HG02981 (cell line): ENCODE measurements around the gene TMCC1.
"Not testable (repeated sequence)": the region's sequence is repeated elsewhere in the genome, so short reads cannot be mapped to it uniquely, and the experiment has no call there.

Experiments
- ATAC-seq: cut with Tn5 transposase; IDR thresholded peaks from one replicate; pipeline ENCODE4 v1.9.1; 2021; ENCODE audit warnings: mild to moderate bottlenecking, moderate library complexity; ENCODE audit not compliant: unreplicated experiment

Gene TMCC1

GRCh38 chr3:129734449-129734848 lies 159.1 kb downstream of the TMCC1 start:
- no peak for ATAC-seq

- no peak for ATAC-seq
These were observed 161.2 kb downstream of the TMCC1 start for GRCh38 chr3:129732200-129732876.

DNA sequence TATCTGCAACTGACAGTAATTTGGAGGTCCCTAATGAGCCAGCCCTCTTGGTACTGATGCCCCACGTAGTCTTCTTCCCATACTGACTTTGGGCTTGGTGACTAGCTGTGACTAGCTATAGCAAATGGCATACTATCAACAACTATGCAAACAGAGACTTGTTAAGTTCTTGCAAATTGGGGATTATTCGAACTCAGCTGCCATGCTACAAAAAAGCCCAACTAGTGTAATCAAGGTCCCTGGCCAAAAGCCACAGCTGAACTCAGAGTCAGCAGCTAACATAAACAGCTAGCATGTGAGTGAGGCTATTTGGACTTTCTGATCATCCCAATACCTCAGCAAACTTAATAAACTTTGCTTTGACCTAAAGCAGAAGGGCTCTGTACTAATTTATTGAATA lies 165.8 kb downstream of the TMCC1 start:
- ATAC-seq = no peak

DNA sequence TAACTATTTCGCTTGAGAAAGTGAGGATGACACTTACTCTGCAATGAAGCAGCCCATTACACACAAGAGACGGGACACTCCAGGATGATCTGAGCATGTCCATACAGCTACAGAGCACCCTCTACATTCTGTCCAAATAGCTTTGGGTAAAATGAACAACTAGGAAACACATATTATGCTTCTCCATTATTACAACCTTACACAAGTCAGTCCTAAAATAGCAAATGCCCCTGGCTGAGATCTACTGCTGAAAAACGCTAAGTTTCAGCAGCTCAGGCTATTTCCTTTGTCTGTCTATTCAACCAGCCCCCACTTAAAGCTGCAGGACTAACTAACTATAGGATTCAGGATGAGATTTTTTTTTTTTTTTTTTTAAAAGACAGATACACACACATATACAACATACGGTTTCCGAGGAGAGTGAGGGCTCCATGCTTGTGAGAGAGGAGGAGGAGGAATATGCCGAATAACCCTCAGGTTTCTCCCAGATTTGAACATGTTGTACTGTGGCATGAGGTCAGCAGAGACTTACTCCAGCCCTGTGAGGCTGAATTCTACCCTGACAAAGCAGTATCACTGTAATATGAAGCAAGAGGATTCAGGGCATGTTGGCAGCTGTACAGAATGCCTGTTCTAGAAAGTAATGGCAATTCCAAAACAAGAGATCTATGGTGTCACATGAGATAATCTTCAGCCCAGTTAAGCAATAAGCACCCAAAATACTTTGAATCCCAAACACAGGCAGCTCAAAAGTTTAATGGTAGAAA lies 169.8 kb downstream of the TMCC1 start:
- ATAC-seq = no peak

- ATAC-seq = no peak
These were observed 171.0 kb downstream of the TMCC1 start for GRCh38 chr3:129722527-129722926.

DNA sequence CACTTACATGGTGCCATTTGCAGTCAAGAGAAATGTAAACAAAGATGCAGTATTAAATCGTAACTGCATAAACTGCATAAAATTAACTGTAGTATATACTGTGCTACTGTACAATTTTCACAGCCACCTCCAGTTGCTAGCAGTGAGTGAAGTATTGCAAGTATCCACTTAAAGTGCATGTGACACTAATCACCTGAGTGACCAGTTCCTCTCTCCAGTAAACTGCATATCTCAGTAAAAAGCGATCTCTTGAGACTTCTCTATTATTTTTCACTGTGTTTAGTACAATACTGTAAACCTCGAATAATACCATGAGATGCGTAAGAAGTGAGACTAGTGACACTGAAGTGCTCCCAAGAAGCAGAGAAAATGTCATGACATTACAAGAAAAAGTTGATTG lies 175.3 kb downstream of the TMCC1 start:
- ATAC-seq = no peak

DNA sequence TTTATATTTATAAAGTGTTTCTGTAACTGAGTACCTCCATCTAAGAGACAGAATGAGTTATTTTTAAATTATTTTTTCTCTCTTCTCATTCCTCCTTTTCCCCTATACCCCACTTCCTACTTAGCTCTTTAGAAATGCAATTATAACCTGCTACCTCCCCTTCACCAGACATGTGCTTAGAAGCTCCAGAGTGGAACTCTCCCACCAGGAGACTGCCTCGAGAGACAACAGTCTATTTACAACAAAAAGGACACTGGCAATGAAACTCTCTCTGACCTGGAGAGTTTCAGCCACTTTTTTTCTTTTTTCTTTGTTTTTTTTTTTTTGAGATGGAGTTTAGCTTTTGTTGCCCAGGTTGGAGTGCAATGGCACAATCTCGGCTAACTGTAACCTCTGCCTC lies 177.7 kb downstream of the TMCC1 start:
- no peak for ATAC-seq

GRCh38 chr3:129708328-129708861 lies 185.1 kb downstream of the TMCC1 start:
- no peak for ATAC-seq

DNA sequence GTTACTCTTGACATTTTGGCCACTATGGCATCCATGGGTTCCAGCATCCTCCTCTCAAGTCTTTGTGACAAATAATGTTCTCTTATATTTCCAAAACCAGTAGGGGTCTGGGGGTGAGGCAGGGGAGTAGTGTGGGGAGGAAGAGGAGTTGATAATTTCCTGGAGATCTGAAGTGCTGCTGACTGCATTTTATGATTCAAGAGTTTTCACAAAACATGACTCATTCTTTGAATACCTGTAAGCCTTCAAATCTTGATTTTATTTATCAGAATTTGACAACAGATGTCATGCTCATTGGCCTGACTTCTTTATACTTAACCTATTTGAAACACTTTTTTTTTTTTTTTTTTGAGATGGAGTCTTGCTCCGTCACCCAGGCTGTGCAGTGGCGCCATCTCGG lies 188.2 kb downstream of the TMCC1 start:
- no peak for ATAC-seq

DNA sequence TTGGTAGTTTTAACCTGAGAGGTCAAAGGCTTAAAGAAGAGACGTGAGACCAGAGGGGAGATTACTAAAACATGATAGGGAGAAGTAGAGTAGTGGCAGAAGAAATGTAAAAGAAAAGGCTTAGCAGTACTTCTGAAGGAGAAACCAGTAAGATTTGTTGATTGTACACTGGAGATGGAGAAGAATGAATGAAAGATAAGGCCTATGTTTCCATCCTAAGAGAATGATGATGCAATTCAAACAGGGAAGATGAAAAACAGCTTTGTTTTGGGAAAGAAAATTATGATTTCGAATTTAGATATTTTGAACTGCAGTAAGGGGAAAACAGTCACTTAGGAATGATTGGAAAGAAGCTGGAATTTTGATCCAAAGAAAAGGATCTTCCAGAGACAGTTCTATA lies 189.6 kb downstream of the TMCC1 start:
- ATAC-seq = no peak

DNA sequence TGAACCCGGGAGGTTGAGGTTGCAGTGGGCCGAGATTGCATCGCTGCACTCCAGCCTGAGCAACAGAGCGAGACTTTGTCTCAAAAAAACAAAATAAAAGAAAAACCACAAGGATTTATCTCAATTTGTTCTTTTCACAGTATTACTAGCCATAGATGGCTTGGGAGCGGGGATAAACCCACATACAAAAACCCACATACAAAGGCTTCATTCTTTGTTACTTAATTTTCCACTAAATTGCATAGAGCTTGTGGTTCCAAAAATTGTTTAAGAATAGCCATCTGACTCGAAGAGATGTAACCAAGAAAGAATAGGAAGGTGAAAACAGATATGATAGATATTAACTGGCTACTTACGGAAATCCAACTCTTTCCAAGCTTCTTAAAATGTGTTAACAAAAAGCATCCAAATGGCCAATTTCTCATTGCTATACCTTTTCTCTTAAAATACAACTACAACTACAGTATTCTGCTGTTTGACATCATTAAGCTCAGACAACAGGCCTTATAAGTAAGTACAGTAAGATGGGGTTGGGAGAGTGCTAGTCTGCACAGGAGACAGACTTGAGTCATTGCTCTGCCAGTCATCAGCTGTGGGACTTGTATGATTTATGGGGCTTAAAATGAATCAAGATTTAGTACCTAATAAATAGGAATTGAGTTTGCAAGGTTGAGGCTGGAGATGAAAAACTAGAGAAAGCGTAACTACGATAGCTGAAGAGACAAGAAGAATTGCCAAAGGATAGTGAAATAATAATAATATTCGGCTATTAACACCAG lies 190.4 kb downstream of the TMCC1 start:
- no peak for ATAC-seq

DNA sequence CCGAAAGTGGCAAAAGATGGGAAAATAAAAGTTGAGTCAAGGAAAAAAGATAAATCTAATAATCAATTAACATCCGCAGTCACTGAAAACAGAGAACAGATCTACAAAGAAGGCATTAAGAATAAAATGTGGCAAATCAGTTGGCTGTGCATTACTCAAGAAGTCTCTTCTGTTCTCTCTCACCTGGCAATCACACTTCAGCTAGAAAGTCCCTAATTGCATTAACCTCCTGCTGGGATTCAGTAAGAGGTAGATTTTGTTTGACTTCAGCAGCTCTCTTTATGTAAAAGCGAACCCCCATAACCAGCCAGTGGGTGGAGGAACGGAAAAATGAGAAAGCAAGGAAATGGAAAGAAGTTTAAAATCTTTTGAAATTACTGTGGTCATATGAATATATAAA lies 192.3 kb downstream of the TMCC1 start:
- ATAC-seq = no peak

- ATAC-seq = no peak
These were observed 193.9 kb downstream of the TMCC1 start for GRCh38 chr3:129699612-129700011.

GRCh38 chr3:129699199-129699598 lies 194.3 kb downstream of the TMCC1 start:
- no peak for ATAC-seq

GRCh38 chr3:129697229-129697969 lies 196.1 kb downstream of the TMCC1 start:
- ATAC-seq = no peak

DNA sequence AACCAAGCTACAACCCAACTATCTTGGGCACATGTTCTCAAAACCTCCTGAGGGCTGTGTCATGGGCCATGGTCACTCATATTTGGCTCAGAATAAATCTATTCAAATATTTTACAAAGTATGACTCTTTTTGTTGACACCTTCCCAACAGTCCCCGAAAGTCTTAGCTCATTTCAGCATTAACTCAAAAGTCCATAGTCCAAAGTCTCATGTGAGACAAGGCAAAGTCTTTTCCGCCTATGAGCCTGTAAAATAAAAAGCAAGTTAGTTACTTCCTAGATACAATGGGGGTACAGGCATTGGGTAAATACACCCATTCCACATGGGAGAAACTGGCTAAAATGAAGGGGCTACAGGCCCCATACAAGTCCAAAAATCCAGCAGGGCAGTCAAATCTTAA lies 197.1 kb downstream of the TMCC1 start:
- not testable (repeated sequence) for ATAC-seq

DNA sequence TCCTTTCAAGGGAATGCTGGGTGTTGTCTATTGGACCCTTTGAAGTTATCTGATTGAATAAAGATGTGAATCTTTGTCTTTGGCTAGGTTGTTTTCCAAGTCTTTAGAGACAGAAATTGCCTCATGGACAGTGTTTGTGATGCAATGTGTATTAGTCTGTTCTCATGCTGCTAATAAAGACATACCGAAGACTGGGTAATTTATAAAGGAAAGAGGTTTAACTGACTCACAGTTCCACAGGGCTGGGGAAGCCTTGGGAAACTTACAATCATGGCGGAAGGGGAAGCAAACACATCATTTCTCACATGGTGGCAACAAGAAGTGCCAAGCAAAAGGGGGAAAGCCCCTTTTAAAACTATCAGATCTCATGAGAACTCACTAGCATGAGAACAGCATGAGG lies 198.3 kb downstream of the TMCC1 start:
- no peak for ATAC-seq

DNA sequence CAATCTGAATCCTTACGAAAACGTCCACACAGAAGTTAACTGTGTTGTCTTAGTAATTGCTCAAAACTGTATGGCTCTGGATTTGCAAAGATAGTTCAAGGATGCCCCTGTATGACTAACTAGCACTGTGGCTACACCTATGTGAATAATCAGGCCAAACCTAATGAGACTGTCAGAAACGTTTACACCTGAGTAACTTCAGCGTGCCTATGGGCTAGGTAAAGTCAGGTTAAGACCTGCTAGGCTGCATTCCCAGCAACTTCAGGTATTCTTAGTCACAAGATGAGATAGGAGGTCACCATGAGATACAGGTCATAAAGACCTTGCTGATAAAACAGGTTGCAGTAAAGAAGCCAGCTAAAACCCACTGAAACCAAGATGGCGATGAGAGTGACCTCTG lies 199.3 kb downstream of the TMCC1 start:
- ATAC-seq = no peak

DNA sequence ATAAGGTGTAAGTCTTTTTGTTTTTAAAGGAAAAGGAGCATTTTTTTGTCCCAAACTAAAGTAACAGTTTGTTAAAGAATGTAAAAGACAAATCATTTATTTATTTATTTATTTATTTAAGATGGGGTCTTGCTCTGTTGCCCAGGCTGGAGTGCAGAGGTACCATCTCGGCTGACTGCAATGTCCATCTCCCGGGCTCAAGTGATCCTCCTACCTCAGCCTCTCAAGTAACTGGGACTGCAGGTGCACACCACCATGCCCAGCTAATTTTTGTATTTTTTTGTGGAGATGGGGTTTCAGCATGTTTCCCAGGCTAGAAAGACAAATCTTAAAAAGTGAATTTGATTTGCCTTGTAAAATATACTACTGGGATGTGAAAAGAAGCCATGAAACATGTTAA lies 200.8 kb downstream of the TMCC1 start:
- no peak for ATAC-seq

GRCh38 chr3:129690963-129691362 lies 202.5 kb downstream of the TMCC1 start:
- ATAC-seq = no peak

GRCh38 chr3:129690406-129690805 lies 203.1 kb downstream of the TMCC1 start:
- ATAC-seq = peak; percentile 79
